Fibroblast of skin of right quadriceps (primary cell): Measurements from ENCODE around the gene TMEM200B.
"Not testable (repeated sequence)": the region's sequence is repeated elsewhere in the genome, so short reads cannot be mapped to it uniquely, and the experiment has no call there.

Experiments used
- DNase-seq: peaks from one replicate; pipeline ENCODE4 v3.0.0-alpha.2; 2013

TMEM200B gene

GRCh38 chr1:29133861-29134694 is 10.4 kb upstream of the TMEM200B start:
- DNase-seq: no peak

GRCh38 chr1:29131056-29131455 is 7.4 kb upstream of the TMEM200B start:
- not testable (repeated sequence) for DNase-seq

- no peak for DNase-seq
Measured at GRCh38 chr1:29129916-29130315, 6.2 kb upstream of the TMEM200B start.

- DNase-seq: no peak
Measured at GRCh38 chr1:29128739-29129138, 5.0 kb upstream of the TMEM200B start.

- no peak for DNase-seq
Measured at GRCh38 chr1:29126198-29126597, 2.5 kb upstream of the TMEM200B start.

- DNase-seq: no peak
Measured at GRCh38 chr1:29125788-29126187, 2.1 kb upstream of the TMEM200B start.

GRCh38 chr1:29125237-29125641 is 1.5 kb upstream of the TMEM200B start:
- no peak for DNase-seq

- DNase-seq: peak; percentile 88
Measured at GRCh38 chr1:29124366-29125236, 898 bp upstream of the TMEM200B start.

GRCh38 chr1:29123053-29123886 is 433 bp downstream of the TMEM200B start:
- DNase-seq: peak; percentile 52

- DNase-seq: peak; percentile 81
Measured at GRCh38 chr1:29122682-29123052, 1.0 kb downstream of the TMEM200B start.

- DNase-seq: peak; percentile 57
Measured at GRCh38 chr1:29121936-29122681, 1.6 kb downstream of the TMEM200B start.

GRCh38 chr1:29121516-29121935 is 2.2 kb downstream of the TMEM200B start:
- no peak for DNase-seq

- DNase-seq: peak; percentile 64
Measured at GRCh38 chr1:29120947-29121485, 2.7 kb downstream of the TMEM200B start.

GRCh38 chr1:29120367-29120766 is 3.3 kb downstream of the TMEM200B start:
- no peak for DNase-seq

GRCh38 chr1:29119121-29119929 is 4.4 kb downstream of the TMEM200B start:
- DNase-seq: no peak

- no peak for DNase-seq
Measured at GRCh38 chr1:29117381-29117780, 6.3 kb downstream of the TMEM200B start.

- no peak for DNase-seq
Measured at GRCh38 chr1:29114654-29115053, 9.0 kb downstream of the TMEM200B start.

GRCh38 chr1:29113413-29114117 is 10.1 kb downstream of the TMEM200B start:
- DNase-seq: no peak

GRCh38 chr1:29112705-29113412 is 10.8 kb downstream of the TMEM200B start:
- no peak for DNase-seq

GRCh38 chr1:29108041-29108440 is 15.7 kb downstream of the TMEM200B start:
- DNase-seq: not testable (repeated sequence)
